ENCODE data around the gene HBG2. TPM values are rescaled to one million over a fixed set of nuclear protein-coding genes. Genes with fewer than 3 reads are reported as not detected.
A peak's percentile ranks its signal among the peaks of the same experiment; 100 is the strongest.

The HBG2 gene
- total and polyA plus RNA-seq, 4 experiments from 2014 or later: not detected

DNA sequence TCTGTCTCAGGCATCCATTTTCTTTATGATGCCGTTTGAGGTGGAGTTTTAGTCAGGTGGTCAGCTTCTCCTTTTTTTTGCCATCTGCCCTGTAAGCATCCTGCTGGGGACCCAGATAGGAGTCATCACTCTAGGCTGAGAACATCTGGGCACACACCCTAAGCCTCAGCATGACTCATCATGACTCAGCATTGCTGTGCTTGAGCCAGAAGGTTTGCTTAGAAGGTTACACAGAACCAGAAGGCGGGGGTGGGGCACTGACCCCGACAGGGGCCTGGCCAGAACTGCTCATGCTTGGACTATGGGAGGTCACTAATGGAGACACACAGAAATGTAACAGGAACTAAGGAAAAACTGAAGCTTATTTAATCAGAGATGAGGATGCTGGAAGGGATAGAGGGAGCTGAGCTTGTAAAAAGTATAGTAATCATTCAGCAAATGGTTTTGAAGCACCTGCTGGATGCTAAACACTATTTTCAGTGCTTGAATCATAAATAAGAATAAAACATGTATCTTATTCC, 26.1 kb upstream of the HBG2 start:
- H3K27me3 Mint-ChIP-seq: peaks cover 1 to 2% of the 10 kb centered on the region in 2 donors
- H3K27ac Mint-ChIP-seq: peak overlapping the region in 1 of 7 donors; percentile 39
- H3K4me1 Mint-ChIP-seq: no peaks in the 10 kb centered on the region
- DNase-seq: no peak
- no peak overlapping the region for H3K4me3 Mint-ChIP-seq
- Histone ChIP-seq H3K27ac (ENCODE audit: low read depth, low read length) (no peak overlapping the region), H3K9me3 (ENCODE audit: control insufficient read depth in 1 of 2, low read length in 2 of 2) (no peaks in the 10 kb centered on the region), H3K27me3 (ENCODE audit: insufficient read depth, low read length) (no peaks in the 10 kb centered on the region), H3K36me3 (ENCODE audit: insufficient read depth, low read length) (no peaks in the 10 kb centered on the region), H3K4me3 (ENCODE audit: low read length in 2 of 2) (no peak overlapping the region), H3K4me1 (ENCODE audit: insufficient read depth, low read length) (no peaks in the 10 kb centered on the region)
- intact Hi-C loops (cut with micrococcal nuclease): no loop called here
- H3K9me3 Mint-ChIP-seq: peaks cover 0 to 3% (median 0%) of the 10 kb centered on the region in 8 donors
- ChIA-PET POLR2A (ENCODE audit: partially characterized antibody) (no interaction called here), CTCF (ENCODE audit: partially characterized antibody) (no interaction called here)
- H3K36me3 Mint-ChIP-seq: no peaks in the 10 kb centered on the region

GRCh38 chr11:5279471-5280090, 25.0 kb upstream of the HBG2 start:
- intact Hi-C loops (cut with micrococcal nuclease): no loop called here
- Histone ChIP-seq H3K9me3 (ENCODE audit: control insufficient read depth in 1 of 2, low read length in 2 of 2) (no peaks in the 10 kb centered on the region), H3K27ac (ENCODE audit: low read depth, low read length) (no peak overlapping the region), H3K4me1 (ENCODE audit: insufficient read depth, low read length) (no peaks in the 10 kb centered on the region), H3K36me3 (ENCODE audit: insufficient read depth, low read length) (no peaks in the 10 kb centered on the region), H3K27me3 (ENCODE audit: insufficient read depth, low read length) (no peaks in the 10 kb centered on the region), H3K4me3 (ENCODE audit: low read length in 2 of 2) (no peak overlapping the region)
- Mint-ChIP-seq H3K27me3 (peaks cover 1 to 2% of the 10 kb centered on the region in 2 donors), H3K36me3 (no peaks in the 10 kb centered on the region), H3K4me3 (no peak overlapping the region), H3K9me3 (peaks cover 0 to 3% (median 0%) of the 10 kb centered on the region in 8 donors), H3K27ac (no peak overlapping the region), H3K4me1 (no peaks in the 10 kb centered on the region)
- POLR2A ChIA-PET (ENCODE audit: partially characterized antibody): no interaction called here
- CTCF ChIA-PET (ENCODE audit: partially characterized antibody): no interaction called here
- no peak for DNase-seq

DNA sequence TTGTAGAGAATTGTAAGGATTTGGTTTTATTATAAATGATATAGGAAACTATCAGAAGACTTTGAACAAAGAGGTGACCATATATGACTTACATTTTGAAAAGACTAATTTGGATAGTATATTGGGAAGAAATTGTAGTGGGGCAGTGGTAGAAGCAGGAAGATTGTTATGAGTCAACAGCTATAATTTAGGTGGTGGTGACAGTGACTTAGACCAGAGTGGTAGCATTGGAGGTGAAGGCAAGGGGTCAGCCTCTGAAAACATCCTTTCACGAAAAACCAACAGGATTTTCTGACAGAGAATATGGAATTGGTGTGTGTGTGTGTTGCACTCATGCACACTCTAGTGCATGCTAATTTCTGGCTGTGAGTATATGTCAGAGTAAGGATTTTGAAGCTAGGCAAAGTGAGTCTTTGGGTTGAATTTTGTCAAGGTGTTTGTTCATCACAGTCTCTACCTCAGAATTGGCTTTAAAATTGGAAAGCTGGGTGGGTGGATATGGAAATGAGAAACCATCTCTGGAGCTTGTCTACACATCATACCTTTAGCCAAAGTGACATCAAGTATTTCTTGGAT, 23.3 kb upstream of the HBG2 start:
- Mint-ChIP-seq H3K27ac (no peak overlapping the region), H3K9me3 (peaks cover 0 to 3% (median 0%) of the 10 kb centered on the region in 8 donors), H3K4me1 (no peaks in the 10 kb centered on the region), H3K4me3 (no peak overlapping the region), H3K36me3 (no peaks in the 10 kb centered on the region), H3K27me3 (peaks cover 1 to 2% of the 10 kb centered on the region in 2 donors)
- no peak for DNase-seq
- H3K36me3 ChIP-seq (ENCODE audit: insufficient read depth, low read length): no peaks in the 10 kb centered on the region
- ChIA-PET CTCF (ENCODE audit: partially characterized antibody) (no interaction called here), POLR2A (ENCODE audit: partially characterized antibody) (no interaction called here)
- no peaks in the 10 kb centered on the region for H3K4me1 ChIP-seq (ENCODE audit: insufficient read depth, low read length)
- intact Hi-C loops (cut with micrococcal nuclease): no loop called here
- H3K4me3 ChIP-seq (ENCODE audit: low read length in 2 of 2): no peak overlapping the region
- H3K27ac ChIP-seq (ENCODE audit: low read depth, low read length): no peak overlapping the region
- H3K9me3 ChIP-seq (ENCODE audit: control insufficient read depth in 1 of 2, low read length in 2 of 2): no peaks in the 10 kb centered on the region
- H3K27me3 ChIP-seq (ENCODE audit: insufficient read depth, low read length): no peaks in the 10 kb centered on the region

- Mint-ChIP-seq H3K36me3 (no peaks in the 10 kb centered on the region), H3K4me3 (no peak overlapping the region), H3K27ac (no peak overlapping the region), H3K4me1 (no peaks in the 10 kb centered on the region), H3K27me3 (peaks cover 0 to 2% of the 10 kb centered on the region in 2 donors), H3K9me3 (peaks cover 0 to 3% (median 0%) of the 10 kb centered on the region in 8 donors)
- intact Hi-C loops (cut with micrococcal nuclease): no loop called here
- POLR2A ChIA-PET (ENCODE audit: partially characterized antibody): interaction anchor here (0.6 kb wide), 1 partner anchor 1090 kb away, joined by 5 read pairs; no protein-coding TSS in a partner anchor
- Histone ChIP-seq H3K4me1 (ENCODE audit: insufficient read depth, low read length) (no peaks in the 10 kb centered on the region), H3K27me3 (ENCODE audit: insufficient read depth, low read length) (no peaks in the 10 kb centered on the region), H3K27ac (ENCODE audit: low read depth, low read length) (no peak overlapping the region), H3K9me3 (ENCODE audit: control insufficient read depth in 1 of 2, low read length in 2 of 2) (no peaks in the 10 kb centered on the region), H3K4me3 (ENCODE audit: low read length in 2 of 2) (no peak overlapping the region), H3K36me3 (ENCODE audit: insufficient read depth, low read length) (no peaks in the 10 kb centered on the region)
- DNase-seq: no peak
- CTCF ChIA-PET (ENCODE audit: partially characterized antibody): no interaction called here
These were observed 22.1 kb upstream of the HBG2 start for GRCh38 chr11:5276697-5277096.

DNA sequence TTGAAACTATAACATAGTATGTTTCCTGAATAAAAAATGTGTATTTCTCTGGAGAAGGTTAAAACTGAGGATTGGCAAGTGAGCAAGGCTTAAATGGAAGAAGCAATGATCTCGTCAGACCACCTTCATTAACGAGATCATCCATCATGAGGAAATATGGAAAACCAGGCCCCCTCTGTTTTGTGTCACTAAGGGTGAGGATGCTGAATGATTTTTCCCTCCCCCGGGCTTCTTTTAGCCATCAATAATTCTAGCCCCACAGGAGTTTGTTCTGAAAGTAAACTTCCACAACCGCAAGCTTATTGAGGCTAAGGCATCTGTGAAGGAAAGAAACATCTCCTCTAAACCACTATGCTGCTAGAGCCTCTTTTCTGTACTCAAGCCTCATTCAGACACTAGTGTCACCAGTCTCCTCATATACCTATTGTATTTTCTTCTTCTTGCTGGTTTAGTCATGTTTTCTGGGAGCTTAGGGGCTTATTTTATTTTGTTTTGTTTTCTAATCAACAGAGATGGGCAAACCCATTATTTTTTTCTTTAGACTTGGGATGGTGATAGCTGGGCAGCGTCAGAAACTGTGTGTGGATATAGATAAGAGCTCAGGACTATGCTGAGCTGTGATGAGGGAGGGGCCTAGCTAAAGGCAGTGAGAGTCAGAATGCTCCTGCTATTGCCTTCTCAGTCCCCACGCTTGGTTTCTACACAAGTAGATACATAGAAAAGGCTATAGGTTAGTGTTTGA, 21.0 kb upstream of the HBG2 start:
- no peaks in the 10 kb centered on the region for H3K4me1 Mint-ChIP-seq
- Histone ChIP-seq H3K4me1 (ENCODE audit: insufficient read depth, low read length) (no peaks in the 10 kb centered on the region), H3K27me3 (ENCODE audit: insufficient read depth, low read length) (no peaks in the 10 kb centered on the region), H3K36me3 (ENCODE audit: insufficient read depth, low read length) (no peaks in the 10 kb centered on the region), H3K27ac (ENCODE audit: low read depth, low read length) (no peak overlapping the region), H3K9me3 (ENCODE audit: control insufficient read depth in 1 of 2, low read length in 2 of 2) (no peaks in the 10 kb centered on the region), H3K4me3 (ENCODE audit: low read length in 2 of 2) (no peak overlapping the region)
- ChIA-PET CTCF (ENCODE audit: partially characterized antibody) (no interaction called here), POLR2A (ENCODE audit: partially characterized antibody) (no interaction called here)
- H3K27ac Mint-ChIP-seq: no peak overlapping the region
- intact Hi-C loops (cut with micrococcal nuclease): no loop called here
- H3K4me3 Mint-ChIP-seq: no peak overlapping the region
- no peak for DNase-seq
- no peaks in the 10 kb centered on the region for H3K36me3 Mint-ChIP-seq
- peaks cover 0 to 3% (median 0%) of the 10 kb centered on the region in 8 donors for H3K9me3 Mint-ChIP-seq
- H3K27me3 Mint-ChIP-seq: peaks cover 0 to 2% of the 10 kb centered on the region in 2 donors

- no peaks in the 10 kb centered on the region for H3K36me3 Mint-ChIP-seq
- no peak overlapping the region for H3K4me3 Mint-ChIP-seq
- H3K4me1 ChIP-seq (ENCODE audit: insufficient read depth, low read length): no peaks in the 10 kb centered on the region
- H3K4me3 ChIP-seq (ENCODE audit: low read length in 2 of 2): no peak overlapping the region
- ChIA-PET POLR2A (ENCODE audit: partially characterized antibody) (no interaction called here), CTCF (ENCODE audit: partially characterized antibody) (no interaction called here)
- peaks cover 0 to 2% of the 10 kb centered on the region in 2 donors for H3K27me3 Mint-ChIP-seq
- no peaks in the 10 kb centered on the region for H3K27me3 ChIP-seq (ENCODE audit: insufficient read depth, low read length)
- no peaks in the 10 kb centered on the region for H3K36me3 ChIP-seq (ENCODE audit: insufficient read depth, low read length)
- H3K9me3 Mint-ChIP-seq: peaks cover 0 to 3% (median 0%) of the 10 kb centered on the region in 8 donors
- intact Hi-C loops (cut with micrococcal nuclease): no loop called here
- no peaks in the 10 kb centered on the region for H3K9me3 ChIP-seq (ENCODE audit: control insufficient read depth in 1 of 2, low read length in 2 of 2)
- no peaks in the 10 kb centered on the region for H3K4me1 Mint-ChIP-seq
- DNase-seq: no peak
- H3K27ac Mint-ChIP-seq: no peak overlapping the region
- no peak overlapping the region for H3K27ac ChIP-seq (ENCODE audit: low read depth, low read length)
These were observed 19.8 kb upstream of the HBG2 start for GRCh38 chr11:5274395-5274794.

- Mint-ChIP-seq H3K36me3 (no peaks in the 10 kb centered on the region), H3K9me3 (peaks cover 0 to 3% (median 0%) of the 10 kb centered on the region in 8 donors), H3K27me3 (peaks cover 0 to 2% of the 10 kb centered on the region in 2 donors), H3K27ac (no peak overlapping the region), H3K4me1 (no peaks in the 10 kb centered on the region), H3K4me3 (no peak overlapping the region)
- H3K27ac ChIP-seq (ENCODE audit: low read depth, low read length): no peak overlapping the region
- no peak overlapping the region for H3K4me3 ChIP-seq (ENCODE audit: low read length in 2 of 2)
- H3K27me3 ChIP-seq (ENCODE audit: insufficient read depth, low read length): no peaks in the 10 kb centered on the region
- intact Hi-C loops (cut with micrococcal nuclease): no loop called here
- POLR2A ChIA-PET (ENCODE audit: partially characterized antibody): no interaction called here
- no peak for DNase-seq
- no peaks in the 10 kb centered on the region for H3K9me3 ChIP-seq (ENCODE audit: control insufficient read depth in 1 of 2, low read length in 2 of 2)
- no peaks in the 10 kb centered on the region for H3K36me3 ChIP-seq (ENCODE audit: insufficient read depth, low read length)
- CTCF ChIA-PET (ENCODE audit: partially characterized antibody): no interaction called here
- H3K4me1 ChIP-seq (ENCODE audit: insufficient read depth, low read length): no peaks in the 10 kb centered on the region
These were observed 17.9 kb upstream of the HBG2 start for GRCh38 chr11:5272395-5273017.
